ENCODE measurements around the gene MED31.

DNA sequence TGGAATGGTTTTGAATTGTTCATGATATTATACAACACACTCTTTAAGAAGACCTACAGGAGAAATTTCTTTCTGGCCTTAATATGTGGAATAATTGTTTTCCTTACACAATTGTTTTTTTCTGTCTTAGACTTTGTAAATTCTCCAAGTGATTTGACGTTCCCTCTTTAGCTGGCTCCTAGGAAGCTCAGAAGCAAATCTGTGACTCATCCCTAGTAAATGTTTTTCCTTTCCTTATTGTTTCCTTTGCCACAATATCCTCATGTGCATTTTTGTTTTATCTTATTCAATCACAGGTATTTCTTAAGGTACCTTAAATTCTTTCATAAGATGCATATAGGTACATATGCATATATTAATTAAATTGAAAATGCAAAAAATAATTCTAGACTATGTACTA is 24.4 kb downstream of the MED31 start:
- TF ChIP-seq, protein P1, sequence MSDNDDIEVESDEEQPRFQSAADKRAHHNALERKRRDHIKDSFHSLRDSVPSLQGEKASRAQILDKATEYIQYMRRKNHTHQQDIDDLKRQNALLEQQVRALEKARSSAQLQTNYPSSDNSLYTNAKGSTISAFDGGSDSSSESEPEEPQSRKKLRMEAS (IDR thresholded peaks at IDR 0.05; ENCODE audit: low read depth, low read length), result no peak
- TF ChIP-seq, protein P2, sequence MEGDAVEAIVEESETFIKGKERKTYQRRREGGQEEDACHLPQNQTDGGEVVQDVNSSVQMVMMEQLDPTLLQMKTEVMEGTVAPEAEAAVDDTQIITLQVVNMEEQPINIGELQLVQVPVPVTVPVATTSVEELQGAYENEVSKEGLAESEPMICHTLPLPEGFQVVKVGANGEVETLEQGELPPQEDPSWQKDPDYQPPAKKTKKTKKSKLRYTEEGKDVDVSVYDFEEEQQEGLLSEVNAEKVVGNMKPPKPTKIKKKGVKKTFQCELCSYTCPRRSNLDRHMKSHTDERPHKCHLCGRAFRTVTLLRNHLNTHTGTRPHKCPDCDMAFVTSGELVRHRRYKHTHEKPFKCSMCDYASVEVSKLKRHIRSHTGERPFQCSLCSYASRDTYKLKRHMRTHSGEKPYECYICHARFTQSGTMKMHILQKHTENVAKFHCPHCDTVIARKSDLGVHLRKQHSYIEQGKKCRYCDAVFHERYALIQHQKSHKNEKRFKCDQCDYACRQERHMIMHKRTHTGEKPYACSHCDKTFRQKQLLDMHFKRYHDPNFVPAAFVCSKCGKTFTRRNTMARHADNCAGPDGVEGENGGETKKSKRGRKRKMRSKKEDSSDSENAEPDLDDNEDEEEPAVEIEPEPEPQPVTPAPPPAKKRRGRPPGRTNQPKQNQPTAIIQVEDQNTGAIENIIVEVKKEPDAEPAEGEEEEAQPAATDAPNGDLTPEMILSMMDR (IDR thresholded peaks at IDR 0.05; ENCODE audit: low read depth, low read length), result no peak
